GM18520 (cell line): ENCODE results near the gene NAPA.

Experiments
- ATAC-seq: cut with Tn5 transposase; IDR thresholded peaks from one replicate; pipeline ENCODE4 v1.9.1; 2021; ENCODE audit not compliant: unreplicated experiment

NAPA gene

DNA sequence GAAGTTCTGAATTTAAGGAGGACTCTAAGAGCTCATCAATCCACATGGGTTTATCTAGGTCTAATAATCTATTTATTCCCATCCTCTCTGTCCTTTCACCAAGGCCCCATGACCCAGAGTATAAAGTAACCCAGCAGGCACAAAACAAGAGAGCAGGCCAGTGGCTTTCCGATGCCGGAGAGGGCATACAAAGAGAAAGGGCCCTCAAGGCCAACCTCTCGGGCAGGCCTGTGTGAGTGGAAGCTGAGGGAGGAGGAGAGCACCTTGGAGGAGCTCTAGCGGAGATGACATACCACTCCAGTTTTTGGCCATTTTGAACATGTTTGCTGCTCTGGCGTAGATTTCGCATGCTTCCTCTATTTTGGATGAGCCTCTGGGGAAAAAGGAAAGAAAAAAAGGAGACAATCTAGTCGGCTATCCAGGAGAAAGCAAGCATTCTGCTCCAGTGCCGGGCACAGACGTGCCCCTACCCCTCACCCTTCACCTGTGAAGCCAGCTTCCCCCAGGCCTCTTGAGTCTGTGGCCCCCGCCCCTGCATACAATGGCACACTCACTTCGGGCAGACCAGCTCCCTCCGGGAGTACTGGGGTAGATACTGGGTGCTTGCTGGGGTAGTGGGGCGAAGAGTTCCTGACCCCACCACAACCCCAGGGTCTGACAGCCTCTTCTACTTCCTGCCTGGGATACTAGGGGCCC is 11.6 kb downstream of the NAPA start:
- no peak for ATAC-seq

DNA sequence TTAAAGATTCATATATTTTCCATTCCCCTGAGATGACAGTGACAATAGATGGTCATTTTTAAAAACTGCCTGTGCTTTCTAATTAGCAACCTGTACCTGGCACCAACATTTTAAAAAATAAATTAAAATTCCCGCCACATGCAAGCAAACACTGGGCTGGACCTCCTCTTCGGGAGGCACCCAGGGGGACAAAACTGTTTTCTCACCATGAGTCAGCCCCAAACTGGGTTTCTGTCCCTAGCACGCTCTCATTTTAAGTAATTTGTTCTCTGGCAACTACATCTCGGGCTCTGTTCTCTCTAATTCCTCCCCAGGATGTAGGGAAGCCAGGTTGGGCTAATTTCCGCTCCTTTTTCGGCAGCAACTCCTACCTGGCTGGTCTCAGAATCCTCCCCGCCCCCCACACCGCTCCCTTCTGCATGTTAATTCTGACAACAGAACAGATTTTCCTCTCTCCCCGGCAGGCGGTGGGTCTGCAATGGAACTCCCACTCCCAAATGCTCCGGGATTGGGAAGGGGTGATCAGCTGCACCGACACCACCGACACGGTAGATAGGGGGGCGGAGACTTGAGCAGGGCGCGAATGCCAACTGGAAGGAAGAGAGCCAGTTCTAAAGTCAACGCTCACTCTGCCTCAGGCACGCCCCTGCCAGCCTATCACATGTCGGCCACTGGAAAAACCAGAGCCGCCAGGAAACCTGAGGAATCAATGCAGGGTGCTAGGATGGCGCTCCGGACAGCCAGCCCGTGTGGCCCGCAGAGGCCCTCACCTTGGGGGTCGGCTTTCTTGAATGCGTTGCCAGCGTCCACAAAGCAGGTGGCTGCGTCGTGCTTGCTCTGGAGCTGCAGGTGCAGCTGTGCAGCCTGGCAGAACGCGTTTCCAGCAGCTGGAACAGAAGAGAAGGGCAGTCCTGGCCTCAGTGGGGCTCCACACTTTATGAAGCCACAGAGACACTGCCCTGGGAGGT is 14.7 kb downstream of the NAPA start:
- no peak for ATAC-seq

GRCh38 chr19:47499371-47499770 is 15.5 kb downstream of the NAPA start:
- ATAC-seq = no peak

DNA sequence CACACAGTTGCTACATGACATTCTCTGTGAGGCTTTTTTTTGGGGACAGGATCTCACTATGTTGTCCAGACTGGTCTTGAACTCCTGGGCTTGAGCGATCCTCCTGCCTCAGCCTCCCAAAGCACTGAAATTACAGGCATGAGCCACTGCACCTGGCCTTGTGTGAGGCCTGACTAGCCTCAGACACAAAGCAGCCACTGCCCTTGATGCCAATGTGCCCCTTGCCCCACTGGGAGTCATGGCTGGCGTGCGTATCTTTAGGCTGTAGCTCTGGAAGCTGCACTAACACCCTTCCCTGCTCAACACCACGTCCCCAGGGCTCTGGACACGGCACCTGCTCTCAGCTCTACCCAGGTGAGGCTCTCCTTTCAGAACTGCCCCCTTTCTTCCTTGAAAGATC is 16.3 kb downstream of the NAPA start:
- no peak for ATAC-seq

- ATAC-seq = no peak
These were observed 16.9 kb downstream of the NAPA start for GRCh38 chr19:47497821-47498520.

GRCh38 chr19:47497050-47497766 is 17.7 kb downstream of the NAPA start:
- ATAC-seq = no peak

DNA sequence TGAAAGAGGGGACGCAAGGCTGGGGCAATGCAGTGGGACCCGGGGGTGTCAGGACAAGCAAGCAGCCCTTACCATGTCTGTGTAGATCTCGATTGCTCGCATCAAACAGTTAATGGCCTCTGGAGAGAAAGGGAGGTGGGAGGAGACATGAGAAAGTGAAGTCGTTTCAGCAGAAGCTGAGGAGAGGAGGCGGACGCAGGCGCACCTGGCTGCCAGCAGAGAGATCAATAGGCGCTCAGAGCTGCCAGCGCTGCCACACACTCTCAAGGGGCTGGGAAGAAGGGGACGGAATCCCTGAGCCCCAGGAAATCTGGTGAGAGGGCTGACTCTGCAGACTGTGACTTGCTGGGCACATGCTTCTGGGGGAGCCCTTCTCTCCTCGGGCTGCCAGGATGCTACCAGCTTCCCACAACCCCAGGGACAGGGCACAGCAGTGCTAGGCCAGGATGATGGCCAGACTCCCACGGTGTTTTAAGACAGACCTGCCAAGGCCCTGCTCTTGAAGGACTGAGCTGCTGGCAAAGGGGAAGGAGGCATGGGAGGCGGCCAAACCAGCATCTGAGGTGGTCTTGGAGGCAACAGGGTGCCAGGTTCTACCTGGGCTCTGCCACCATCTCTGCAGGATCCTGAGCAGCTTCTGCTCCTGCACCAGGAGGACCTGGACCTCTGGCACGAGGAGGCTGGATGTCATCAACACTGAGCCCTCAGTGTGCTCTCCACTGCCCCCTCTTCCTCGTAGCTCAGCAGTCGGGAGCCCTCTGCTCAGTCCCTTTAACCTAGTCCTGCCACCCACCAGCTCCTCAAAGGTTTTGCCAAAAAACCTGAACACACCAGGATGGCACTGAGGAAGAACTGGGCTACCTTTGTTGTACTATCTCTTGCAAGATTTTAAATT is 19.1 kb downstream of the NAPA start:
- ATAC-seq = no peak

GRCh38 chr19:47494729-47495128 is 20.1 kb downstream of the NAPA start:
- ATAC-seq = no peak

GRCh38 chr19:47494211-47494547 is 20.7 kb downstream of the NAPA start:
- no peak for ATAC-seq

- ATAC-seq = no peak
These were observed 21.3 kb downstream of the NAPA start for GRCh38 chr19:47493378-47494210.

- no peak for ATAC-seq
These were observed 22.1 kb downstream of the NAPA start for GRCh38 chr19:47492571-47493377.

GRCh38 chr19:47492137-47492533 is 22.7 kb downstream of the NAPA start:
- ATAC-seq = no peak

DNA sequence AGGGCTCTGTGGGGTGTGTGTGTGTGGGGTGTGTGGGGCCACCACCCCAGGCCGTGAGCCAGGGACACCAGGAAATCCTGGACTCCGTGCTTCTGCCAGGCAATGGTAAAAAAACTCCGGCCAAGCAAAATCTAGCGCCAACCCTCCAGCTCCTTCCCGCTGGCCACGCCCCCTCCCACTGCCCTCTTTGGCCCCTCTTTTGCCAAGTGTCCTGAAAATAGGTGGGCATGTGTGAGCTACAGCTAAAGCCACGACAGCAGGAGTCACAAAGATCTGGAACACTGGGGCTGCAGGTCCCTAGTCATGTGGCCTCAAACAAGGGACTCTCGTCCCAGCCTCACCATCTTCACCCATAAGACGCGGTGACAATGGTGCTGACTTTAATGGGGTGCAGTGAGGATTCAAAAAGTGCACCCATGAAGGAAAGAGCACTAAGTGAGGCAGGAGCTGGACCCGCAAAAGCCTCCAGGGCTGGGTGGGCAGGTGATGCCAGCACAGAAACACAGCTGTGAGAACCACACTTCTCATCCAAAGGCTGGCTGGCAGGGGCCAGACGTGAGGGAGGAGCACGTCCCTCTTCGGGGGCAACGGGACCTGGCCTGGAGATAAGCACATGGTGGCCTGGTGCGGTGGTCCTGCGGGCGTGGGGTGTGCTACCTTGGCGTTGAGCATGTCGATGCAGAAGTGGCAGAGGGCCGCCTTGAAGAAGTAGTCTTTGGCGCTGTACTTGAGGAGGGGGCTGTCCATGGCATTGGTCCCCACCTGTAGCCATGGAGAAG is 23.3 kb downstream of the NAPA start:
- no peak for ATAC-seq

DNA sequence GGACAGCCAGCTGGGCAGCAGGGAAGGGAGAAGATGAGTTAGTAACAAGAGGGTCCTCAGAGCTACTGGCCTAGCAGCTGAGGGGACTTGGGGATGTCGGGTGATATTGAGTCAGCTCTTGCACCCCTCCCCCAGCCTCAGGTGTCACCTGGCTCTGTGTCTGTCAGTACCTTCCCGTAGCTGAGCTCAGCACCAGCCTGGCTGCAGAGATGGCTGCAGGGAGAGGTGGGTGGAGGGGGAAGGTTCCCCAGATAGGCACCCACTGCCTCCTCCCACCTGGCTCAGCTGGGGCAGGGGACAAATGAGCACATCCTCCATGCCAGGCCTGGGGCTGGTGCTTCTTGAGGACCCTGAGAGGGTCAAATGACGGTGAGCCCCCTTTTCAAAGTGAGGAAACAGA is 24.0 kb downstream of the NAPA start:
- no peak for ATAC-seq

DNA sequence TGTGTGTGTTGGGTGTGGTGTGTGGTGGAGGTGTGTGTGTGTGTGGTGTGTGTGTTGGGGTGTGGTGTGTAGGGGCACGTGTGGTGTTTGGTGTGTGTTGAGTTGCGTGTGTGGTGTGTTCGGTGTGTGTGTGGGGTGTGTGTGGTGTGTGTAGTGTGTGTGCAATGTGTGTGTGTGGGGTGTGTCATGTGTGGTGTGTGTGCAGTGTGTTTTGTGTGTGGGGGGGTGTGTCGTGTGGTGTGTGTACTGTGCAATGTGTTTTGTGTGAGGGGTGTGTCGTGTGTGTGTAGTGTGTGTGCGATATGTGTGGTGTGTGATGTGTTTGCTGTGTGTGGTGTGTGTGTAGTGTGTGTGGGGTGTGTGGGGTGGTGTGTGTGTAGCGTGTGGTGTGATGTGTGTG is 24.8 kb downstream of the NAPA start:
- ATAC-seq = no peak

DNA sequence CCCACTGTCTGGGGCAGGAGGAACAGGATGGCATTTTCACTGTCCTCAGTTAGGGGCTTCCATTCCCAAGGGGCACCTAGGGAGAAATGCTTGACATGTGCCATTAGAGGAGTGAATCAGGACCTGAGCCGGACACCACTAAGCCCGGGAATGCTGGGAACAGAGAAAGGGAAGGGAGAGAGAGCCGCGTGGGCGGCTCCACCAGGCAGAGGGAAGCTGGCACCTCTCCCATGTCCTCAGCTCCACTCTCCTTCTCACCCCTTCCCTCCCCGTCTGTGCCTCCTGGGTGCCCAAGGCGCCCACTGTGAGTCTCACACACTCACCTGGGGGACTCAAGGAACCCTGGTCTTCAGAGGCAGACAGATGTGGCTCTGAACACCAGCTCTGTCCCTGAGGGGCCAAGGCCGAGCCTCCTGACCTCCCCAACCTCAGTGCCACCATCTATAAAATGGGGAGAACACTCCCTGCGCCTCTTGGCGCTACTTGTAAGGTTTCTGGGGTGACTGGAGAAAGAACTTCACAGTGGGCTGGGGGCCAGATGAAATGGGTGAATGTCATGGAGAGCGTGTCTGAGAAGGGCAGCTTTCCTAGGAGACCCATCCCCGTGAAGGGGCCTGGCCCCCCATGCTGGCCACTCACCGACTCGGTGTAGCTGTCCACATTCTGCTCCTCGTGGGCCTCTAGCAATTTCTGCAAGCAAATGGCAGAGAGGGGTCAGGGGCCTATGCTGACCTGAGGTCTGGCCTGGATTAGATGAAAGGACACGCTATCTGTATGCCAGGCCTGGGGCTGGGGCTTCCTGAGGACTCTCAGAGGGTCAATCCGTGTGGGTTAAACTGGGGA is 25.6 kb downstream of the NAPA start:
- no peak for ATAC-seq
